Neural progenitor cell (in vitro differentiated cells): ENCODE results near the gene CIART.

Experiments used
- CTCF ChIP-seq: fragments of 200-600 bp; sonication (generic); IDR thresholded peaks from 2 replicates; pipeline ENCODE4 v1.5.1; 2017; ENCODE audit warnings: antibody characterized with exemption, mild to moderate bottlenecking
- EZH2phosphoT487 ChIP-seq: fragments of 200-600 bp; sonication (generic); IDR thresholded peaks from 2 replicates; pipeline ENCODE4 v1.6.1; 2017; ENCODE audit warnings: antibody characterized with exemption

- TF ChIP-seq CTCF (no peak), EZH2phosphoT487 (no peak)
Measured at GRCh38 chr1:150267896-150268295, 14.5 kb upstream of the CIART start.
